DMS79 (cell line): ENCODE data around the gene GADL1.

Source experiments
- DNase-seq: peaks from one replicate; lab custom pipeline; 2025; lab: John Stamatoyannopoulos, UW

Gene GADL1

DNA sequence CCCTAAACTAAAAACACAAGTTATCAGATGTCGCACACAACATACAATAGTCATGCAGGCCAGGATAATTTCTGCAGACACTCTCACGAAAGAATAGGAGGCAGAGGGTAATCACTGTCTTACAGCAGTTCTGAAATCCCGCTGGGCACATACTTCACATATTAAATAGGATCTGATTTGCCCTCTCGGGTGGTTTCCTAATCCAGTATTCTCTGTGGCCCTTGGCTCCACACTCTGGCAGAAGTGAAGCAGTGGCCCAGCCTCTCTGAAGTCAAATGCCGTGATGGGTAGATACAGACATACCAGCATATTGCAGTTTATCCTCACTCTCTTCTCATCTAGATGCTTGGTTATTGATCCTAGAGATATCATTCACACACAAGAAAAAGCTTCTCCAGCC, 19.0 kb downstream of the GADL1 start:
- DNase-seq, result no peak

DNA sequence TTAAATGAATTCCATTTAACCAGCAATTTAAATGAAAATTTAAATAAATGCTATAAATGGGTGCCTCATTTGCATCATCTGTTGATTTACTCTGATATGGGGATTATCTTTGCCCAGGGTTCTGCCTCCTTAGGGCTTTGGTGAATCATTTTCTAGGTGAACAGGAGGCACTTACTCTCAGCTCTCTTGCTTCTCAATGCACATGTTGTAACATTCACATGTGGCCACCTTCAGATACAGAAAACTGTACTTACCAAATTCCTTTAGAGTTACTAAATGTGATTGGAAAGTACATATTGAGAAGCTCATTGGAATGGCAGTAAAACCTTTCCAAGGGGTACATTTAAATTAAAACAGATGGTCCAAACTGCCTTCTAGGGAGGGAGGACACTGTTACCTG, 20.8 kb downstream of the GADL1 start:
- no peak for DNase-seq

DNA sequence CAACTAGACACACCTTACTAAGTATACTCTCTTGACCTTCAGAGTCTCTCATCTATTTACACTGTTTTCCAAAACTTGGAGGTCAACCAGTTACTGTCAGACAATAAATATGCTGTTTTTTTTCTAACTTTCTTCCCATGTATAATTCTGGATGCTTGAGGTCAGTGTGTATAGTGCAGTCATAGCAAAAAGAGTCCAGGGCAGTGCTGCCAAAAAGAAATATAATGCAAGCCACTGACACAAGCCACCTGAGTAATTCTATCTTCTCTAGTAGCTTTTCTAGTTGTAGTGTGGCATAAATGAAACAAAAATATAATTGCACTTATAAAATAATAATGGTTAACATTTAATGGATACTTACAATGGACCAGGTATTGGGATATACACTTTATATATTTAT, 21.6 kb downstream of the GADL1 start:
- DNase-seq, result no peak

DNA sequence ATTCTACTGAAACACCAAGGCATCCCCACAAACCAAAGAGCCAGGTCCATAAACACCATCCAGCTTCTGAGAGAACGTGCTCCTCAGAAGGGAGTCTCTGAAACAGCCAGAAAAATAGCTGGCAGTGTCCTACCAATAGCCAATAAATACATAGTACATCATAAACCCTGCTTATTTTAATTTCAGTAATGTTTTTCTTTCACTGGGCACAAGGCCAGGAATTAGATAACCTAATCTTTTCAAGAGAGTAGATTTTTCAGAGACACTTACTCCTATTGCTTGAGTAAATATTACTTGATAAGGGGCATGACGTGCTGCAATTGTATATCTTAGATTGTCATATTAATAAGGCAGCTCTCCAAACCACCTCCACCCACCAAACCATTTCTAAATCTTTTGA, 22.7 kb downstream of the GADL1 start:
- DNase-seq, result no peak

- DNase-seq, result no peak
Observed at GRCh38 chr3:30864836-30865235, 29.6 kb downstream of the GADL1 start.

DNA sequence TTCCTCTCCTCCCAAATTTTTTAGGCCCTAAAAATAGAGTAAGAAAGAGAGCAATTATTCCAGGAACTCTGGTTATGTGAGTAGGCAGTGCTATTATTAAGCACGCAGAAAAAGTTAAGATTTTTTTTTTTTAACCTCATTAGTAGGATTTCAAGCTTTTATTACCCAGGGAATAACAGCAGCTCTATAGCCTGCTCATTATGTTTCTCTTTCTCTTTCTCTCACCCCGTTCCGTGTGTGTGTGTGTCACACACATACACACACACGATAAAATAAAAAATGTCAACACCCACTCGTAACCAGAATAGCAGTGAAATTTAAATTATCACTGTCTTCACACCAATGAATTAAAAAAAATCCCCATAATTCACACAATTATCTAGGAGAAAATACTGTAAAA, 30.3 kb downstream of the GADL1 start:
- no peak for DNase-seq

GRCh38 chr3:30862004-30862403, 32.5 kb downstream of the GADL1 start:
- no peak for DNase-seq

- no peak for DNase-seq
Observed at GRCh38 chr3:30858894-30859389, 35.5 kb downstream of the GADL1 start.

DNA sequence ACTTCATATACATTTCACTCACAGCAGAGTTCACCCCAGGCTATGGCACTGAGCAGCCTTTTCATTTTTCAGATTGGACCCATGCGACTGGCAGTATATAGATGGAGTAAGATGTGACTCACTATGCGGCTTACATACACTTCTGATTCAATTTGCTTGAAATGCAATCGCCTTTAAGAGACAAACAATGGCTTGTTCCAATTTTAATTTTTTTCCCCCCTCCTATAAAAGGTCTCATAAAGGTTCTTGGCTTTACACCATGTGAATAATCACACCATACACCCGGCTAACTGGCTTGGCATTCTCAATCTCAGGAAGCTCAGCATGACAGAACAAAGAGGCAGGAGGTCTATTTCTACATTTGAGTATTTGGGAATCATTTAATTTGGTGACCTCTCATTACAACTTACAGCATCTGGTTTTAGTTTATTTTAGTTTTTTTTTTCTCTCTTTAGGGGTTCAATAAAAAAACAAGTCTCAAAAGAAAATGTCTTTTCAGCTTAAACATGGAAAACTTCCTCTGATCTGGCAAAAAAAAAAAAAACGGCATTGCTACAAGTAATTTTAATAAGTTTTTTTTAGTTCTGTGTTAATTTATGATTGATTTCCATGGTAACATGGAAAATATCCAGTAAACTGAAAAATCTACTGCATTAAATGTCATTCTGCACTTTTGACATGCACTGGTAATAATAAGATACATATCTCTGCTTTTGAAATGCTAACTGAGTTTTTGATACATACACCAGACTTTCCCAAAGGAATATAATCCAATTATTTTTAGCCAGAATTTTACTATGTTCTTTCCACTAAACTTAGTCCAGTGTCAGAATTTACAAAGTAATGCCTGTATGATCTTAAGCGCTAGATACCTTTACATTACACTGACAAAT, 38.8 kb downstream of the GADL1 start:
- DNase-seq, result no peak

DNA sequence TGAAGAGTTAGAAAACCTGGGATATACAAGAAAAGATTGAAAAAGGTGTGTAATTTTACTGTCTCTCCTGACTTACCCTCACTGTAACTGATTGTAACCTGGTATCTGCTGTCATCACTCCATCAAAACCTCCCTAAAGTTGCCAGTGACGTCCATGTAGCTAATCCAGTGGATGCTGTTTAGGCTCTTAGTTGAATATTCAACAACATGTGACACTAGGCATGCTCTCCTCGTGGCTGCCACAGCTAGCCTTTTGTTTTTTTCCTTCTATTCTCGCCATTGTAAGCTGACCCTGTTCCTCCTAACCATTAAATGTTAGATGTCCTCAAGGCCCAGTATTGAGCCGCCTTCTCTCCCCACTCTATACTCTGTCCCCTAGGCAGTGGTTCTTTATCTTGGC, 41.6 kb downstream of the GADL1 start:
- DNase-seq, result no peak

DNA sequence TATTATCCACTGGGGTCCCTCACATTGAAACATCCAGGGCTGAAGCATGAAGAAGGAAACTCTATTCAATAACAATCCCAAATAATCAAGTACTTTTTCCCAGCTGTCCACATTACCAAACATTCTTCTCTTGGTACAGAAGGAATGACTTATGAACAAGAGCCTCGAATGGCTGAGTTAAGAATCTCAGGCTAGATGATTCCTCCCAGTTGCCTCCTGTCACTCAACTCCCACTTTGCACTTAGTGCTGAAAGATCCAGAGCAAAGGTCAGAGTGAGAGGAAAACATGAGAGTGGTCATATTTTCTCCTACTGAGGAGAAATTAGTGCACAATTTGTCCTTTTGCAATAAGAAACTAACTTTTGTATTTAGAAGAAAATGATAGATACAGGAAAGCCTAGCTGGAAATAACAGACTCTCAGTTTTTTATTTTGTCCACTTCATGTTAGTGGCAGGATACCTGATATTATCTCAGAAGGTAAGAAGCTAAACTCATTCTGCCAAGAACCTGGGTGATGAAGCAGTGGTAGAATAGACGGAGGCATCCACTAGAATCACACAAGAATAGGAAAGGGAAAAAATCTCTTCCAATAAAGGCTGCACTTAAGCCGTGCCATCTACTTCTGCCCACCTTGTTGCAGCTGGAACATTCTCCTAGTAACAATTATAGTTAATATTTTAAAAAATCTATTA, 46.2 kb downstream of the GADL1 start:
- DNase-seq, result no peak

- DNase-seq, result no peak
Observed at GRCh38 chr3:30847592-30847991, 46.9 kb downstream of the GADL1 start.

- no peak for DNase-seq
Observed at GRCh38 chr3:30845606-30846005, 48.9 kb downstream of the GADL1 start.

DNA sequence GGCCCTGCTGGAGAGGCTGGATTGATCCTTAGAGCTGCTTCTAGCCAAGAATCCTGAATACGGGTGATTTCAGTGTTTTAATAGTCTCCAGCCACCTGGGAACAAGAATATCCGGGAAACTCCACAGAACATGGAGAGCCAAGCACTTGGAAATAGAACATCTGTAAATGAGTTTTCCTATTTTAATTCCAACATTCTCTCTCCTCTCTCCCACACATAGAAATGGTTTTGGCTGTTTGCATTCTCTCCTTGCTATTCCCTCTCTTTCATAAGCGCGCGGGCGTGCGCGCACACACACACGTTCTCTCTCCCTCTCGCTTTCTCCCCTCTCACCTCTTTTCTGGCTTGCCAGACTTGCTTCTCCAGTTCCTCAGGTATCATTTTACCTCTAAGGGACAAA, 50.6 kb downstream of the GADL1 start:
- no peak for DNase-seq

- DNase-seq, result no peak
Observed at GRCh38 chr3:30836141-30836540, 58.3 kb downstream of the GADL1 start.

GRCh38 chr3:30835667-30836066, 58.8 kb downstream of the GADL1 start:
- no peak for DNase-seq

GRCh38 chr3:30832961-30833575, 61.4 kb downstream of the GADL1 start:
- DNase-seq, result no peak

DNA sequence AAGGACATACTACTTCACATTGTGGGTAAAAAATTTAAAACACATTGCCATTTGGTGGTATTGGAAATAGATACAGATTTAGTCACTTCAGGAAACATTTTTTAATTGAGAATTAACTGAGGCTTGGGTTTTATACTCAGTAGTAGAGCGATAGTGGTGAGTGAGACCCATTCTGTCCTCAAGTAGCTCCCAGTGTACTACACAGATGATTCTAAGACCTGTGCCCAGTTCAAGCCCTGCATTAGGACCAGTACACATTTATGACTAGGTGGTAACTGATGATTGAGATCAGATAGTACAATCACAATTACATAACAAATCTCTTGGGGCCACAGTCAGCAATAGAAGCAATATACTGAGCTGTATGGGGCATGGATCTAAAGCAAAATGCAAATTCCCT, 67.4 kb downstream of the GADL1 start:
- no peak for DNase-seq

- DNase-seq, result no peak
Observed at GRCh38 chr3:30826531-30826942, 67.9 kb downstream of the GADL1 start.

- no peak for DNase-seq
Observed at GRCh38 chr3:30819067-30819798, 75.2 kb downstream of the GADL1 start.

- DNase-seq, result no peak
Observed at GRCh38 chr3:30813734-30814133, 80.7 kb downstream of the GADL1 start.

GRCh38 chr3:30811151-30811795, 83.2 kb downstream of the GADL1 start:
- DNase-seq, result no peak
